Lung (tissue), 12 donors: ENCODE measurements around the gene SLC25A44. TPM values are rescaled to one million over a fixed set of nuclear protein-coding genes. Genes with fewer than 3 reads are reported as not detected.

ENCODE experiments used
- ATAC-seq: fragments of 200-7000 bp; cut with Tn5 transposase; one replicate; pipeline ENCODE4 v1.9.1; 2020; ENCODE audit warnings: moderate number of reproducible peaks; ENCODE audit not compliant: insufficient read depth, low FRiP score
- DNase-seq, 3 donors: peaks; one replicate each; pipeline ENCODE4 v3.0.0-alpha.2; 2013 to 2017
- H3K27ac ChIP-seq, 2 donors: one replicate each; pipeline ENCODE4 v1.5.1; 2013; ENCODE audit warnings: mild to moderate bottlenecking in 2 of 2, moderate library complexity in 2 of 2, control low read depth in 1 of 2, inconsistent platforms in 1 of 2, low read depth in 1 of 2, low read length in 1 of 2
- H3K27me3 ChIP-seq, 3 donors: one replicate each; pipeline ENCODE4 v1.5.1; 2013; ENCODE audit warnings: low read length in 2 of 3; ENCODE audit not compliant: control insufficient read depth in 3 of 3, insufficient read depth in 3 of 3
- H3K36me3 ChIP-seq, 4 donors: one replicate each; pipeline ENCODE4 v1.5.1; 2013; ENCODE audit warnings: low read length in 4 of 4, mild to moderate bottlenecking in 1 of 4, moderate library complexity in 1 of 4; ENCODE audit not compliant: control insufficient read depth in 4 of 4, insufficient read depth in 4 of 4
- H3K4me1 ChIP-seq, 5 donors: one replicate each; pipeline ENCODE4 v1.5.1; 2013; ENCODE audit warnings: low read length in 5 of 5, mild to moderate bottlenecking in 2 of 5, moderate library complexity in 1 of 5; ENCODE audit not compliant: control insufficient read depth in 5 of 5, insufficient read depth in 5 of 5
- H3K4me3 ChIP-seq: one replicate; pipeline ENCODE4 v1.5.1; 2013; ENCODE audit warnings: mild to moderate bottlenecking, control low read depth, moderate library complexity
- H3K9ac ChIP-seq, 2 donors: one replicate each; pipeline ENCODE4 v1.5.1; 2013; ENCODE audit warnings: low read length in 2 of 2, control low read depth in 1 of 2; ENCODE audit not compliant: insufficient read depth in 1 of 2
- H3K9me3 ChIP-seq, 4 donors: one replicate each; pipeline ENCODE4 v1.5.1; 2013; ENCODE audit warnings: low read length in 3 of 4, mild to moderate bottlenecking in 1 of 4, moderate library complexity in 1 of 4; ENCODE audit not compliant: control insufficient read depth in 4 of 4, insufficient read depth in 3 of 4
- CTCF ChIP-seq: IDR thresholded peaks from 2 replicates; pipeline ENCODE4 v1.5.1; 2012; ENCODE audit warnings: mild to moderate bottlenecking; ENCODE audit errors: control extremely low read depth, extremely low read depth
- WGBS, 2 donors: extraction: QIAGEN DNeasy Blood & Tissue Kit; methylation state at CpG; one replicate each; pipeline ENCODE4 v1.1.7; 2013; 5-methylcytosine and 5-hydroxymethylcytosine counted together
- polyA plus RNA-seq, 2 donors: library from polyadenylated mRNA; stranded (reverse); fragments of 200-250 nt; gene quantifications; one replicate each; pipeline ENCODE4 v1.2.1, GENCODE V29; 2013
- total RNA-seq, 2 donors: library from RNA; depleted of rRNA in 1 of 2; stranded (reverse); fragments of >200 nt in 1 of 2; gene quantifications; one replicate each; pipeline ENCODE4 v1.2.1, GENCODE V29; 2014 to 2021
- donor health status: control.
- donor health status: control.
- donor health status: Bipolar disorder and iron deficiency.
- donor health status: healthy.
- donor health status: DM: yes; HTN: yes; CAD: no.

The SLC25A44 gene
- total and polyA plus RNA-seq, 4 donors, result 8.0 to 28.4 (median 16.5) TPM

- Histone ChIP-seq H3K27ac (no peak overlapping the region), H3K36me3 (peaks cover 22 to 46% (median 35%) of the 10 kb centered on the region in 4 donors), H3K9ac (no peak overlapping the region), H3K4me1 (peaks cover 0 to 15% (median 0%) of the 10 kb centered on the region in 5 donors), H3K9me3 (peaks cover 0 to 1% (median 0%) of the 10 kb centered on the region in 4 donors), H3K27me3 (peaks cover 0 to 12% (median 12%) of the 10 kb centered on the region in 3 donors), H3K4me3 (no peak overlapping the region)
- ATAC-seq (no peak), DNase-seq (no peak)
- no peak for TF ChIP-seq CTCF
- 89 to 92% methylated on average over 5 of the region's 5 CpGs for WGBS, 2 donors
These were observed 55.7 kb downstream of the SLC25A44 start for GRCh38 chr1:156249593-156249992.

GRCh38 chr1:156251527-156251926, 57.6 kb downstream of the SLC25A44 start:
- Histone ChIP-seq H3K9me3 (no peaks in the 10 kb centered on the region), H3K36me3 (peaks cover 28 to 53% (median 37%) of the 10 kb centered on the region in 4 donors), H3K27me3 (peaks cover 0 to under 1% (median 0%) of the 10 kb centered on the region in 3 donors), H3K4me3 (no peak overlapping the region), H3K4me1 (peaks cover 0 to 4% (median 0%) of the 10 kb centered on the region in 5 donors), H3K27ac (no peak overlapping the region), H3K9ac (no peak overlapping the region)
- ATAC-seq (no peak), DNase-seq (peak in 1 of 3 donors; percentile 26)
- WGBS, 2 donors, result 39 to 41% methylated on average over 3 of the region's 3 CpGs
- no peak for TF ChIP-seq CTCF

- whole genome bisulfite sequencing, 2 donors, result 96 to 98% methylated on average over 3 of the region's 3 CpGs
- Histone ChIP-seq H3K36me3 (peaks cover 36 to 70% (median 46%) of the 10 kb centered on the region in 4 donors), H3K9me3 (no peaks in the 10 kb centered on the region), H3K27ac (no peak overlapping the region), H3K27me3 (no peaks in the 10 kb centered on the region), H3K4me3 (no peak overlapping the region), H3K9ac (no peak overlapping the region), H3K4me1 (peaks cover 0 to 2% (median 0%) of the 10 kb centered on the region in 5 donors)
- no peak for DNase-seq
- ATAC-seq, result no peak
- no peak for TF ChIP-seq CTCF
These were observed 59.7 kb downstream of the SLC25A44 start for GRCh38 chr1:156253634-156254033.

- WGBS, 2 donors, result 73 to 87% methylated on average over 2 of the region's 2 CpGs
- Histone ChIP-seq H3K9me3 (no peaks in the 10 kb centered on the region), H3K27me3 (no peaks in the 10 kb centered on the region), H3K36me3 (peaks cover 32 to 71% (median 52%) of the 10 kb centered on the region in 4 donors), H3K27ac (no peak overlapping the region), H3K9ac (no peak overlapping the region), H3K4me1 (peaks cover 0 to 2% (median 0%) of the 10 kb centered on the region in 5 donors), H3K4me3 (no peak overlapping the region)
- TF ChIP-seq CTCF, result no peak
- DNase-seq, result no peak
- ATAC-seq, result no peak
These were observed 63.8 kb downstream of the SLC25A44 start for GRCh38 chr1:156257711-156258110.
